HEK293T (cell line): ENCODE data around the gene ATF7.

ENCODE experiments used
- CTCF ChIA-PET: fragments of 350-600 bp; formaldehyde crosslinking; extraction: SDS; loops from one replicate; lab custom pipeline; 2021; ENCODE audit warnings: antibody characterized with exemption, inconsistent platforms; lab: Yijun Ruan, JAX
- POLR2A ChIA-PET: fragments of 350-600 bp; formaldehyde crosslinking; extraction: SDS; loops from one replicate; lab custom pipeline; 2020; ENCODE audit warnings: antibody characterized with exemption, inconsistent platforms; lab: Yijun Ruan, JAX
- DNase-seq: peaks from one replicate; pipeline ENCODE4 v3.0.0; 2012; ENCODE audit warnings: mixed read lengths; ENCODE audit errors: extremely low spot score
- ARNT ChIP-seq: fragments of 450-650 bp; IDR thresholded peaks from 2 replicates; pipeline ENCODE4 v1.6.1; 2017; ENCODE audit warnings: mild to moderate bottlenecking
- BHLHE40 ChIP-seq: fragments of 450-650 bp; IDR thresholded peaks from 2 replicates; pipeline ENCODE4 v1.6.1; 2016; ENCODE audit warnings: mild to moderate bottlenecking, moderate library complexity, borderline replicate concordance
- CTBP1 ChIP-seq: fragments of 450-650 bp; IDR thresholded peaks from 2 replicates; pipeline ENCODE4 v1.6.1; 2016; ENCODE audit warnings: borderline replicate concordance
- ELF4 ChIP-seq: fragments of 450-650 bp; IDR thresholded peaks from 2 replicates; pipeline ENCODE4 v1.6.1; 2017; ENCODE audit warnings: antibody characterized with exemption
- FOXA1 ChIP-seq: fragments of 450-650 bp; IDR thresholded peaks from 2 replicates; pipeline ENCODE4 v1.6.1; 2016; ENCODE audit warnings: mild to moderate bottlenecking
- FOXK2 ChIP-seq: fragments of 450-650 bp; IDR thresholded peaks from 2 replicates; pipeline ENCODE4 v1.6.1; 2016; ENCODE audit warnings: mild to moderate bottlenecking
- FOXM1 ChIP-seq: fragments of 450-650 bp; IDR thresholded peaks from 2 replicates; pipeline ENCODE4 v1.6.1; 2017; ENCODE audit warnings: mild to moderate bottlenecking, borderline replicate concordance
- HDGF ChIP-seq: fragments of 450-650 bp; IDR thresholded peaks from 2 replicates; pipeline ENCODE4 v1.6.1; 2017; ENCODE audit warnings: antibody characterized with exemption, borderline replicate concordance
- L3MBTL2 ChIP-seq: fragments of 450-650 bp; conservative IDR thresholded peaks from 2 replicates; pipeline ENCODE4 v1.6.1; 2016; ENCODE audit warnings: mild to moderate bottlenecking
- LEF1 ChIP-seq: fragments of 450-650 bp; IDR thresholded peaks from 2 replicates; pipeline ENCODE4 v1.6.1; 2017; ENCODE audit warnings: mild to moderate bottlenecking, borderline replicate concordance
- NFRKB ChIP-seq: fragments of 450-650 bp; IDR thresholded peaks from 2 replicates; pipeline ENCODE4 v1.6.1; 2016; ENCODE audit warnings: mild to moderate bottlenecking, moderate library complexity
- SP1 ChIP-seq: fragments of 450-650 bp; IDR thresholded peaks from 2 replicates; pipeline ENCODE4 v1.6.1; 2017
- SUZ12 ChIP-seq: fragments of 450-650 bp; IDR thresholded peaks from 2 replicates; pipeline ENCODE4 v1.6.1; 2016; ENCODE audit warnings: mild to moderate bottlenecking
- TARDBP ChIP-seq: fragments of 450-650 bp; IDR thresholded peaks from 2 replicates; pipeline ENCODE4 v1.6.1; 2016
- ZNF384 ChIP-seq: fragments of 450-650 bp; IDR thresholded peaks from 2 replicates; pipeline ENCODE4 v1.6.1; 2016
- TF ChIP-seq, protein P1 (sequence below): fragments of 450-650 bp; IDR thresholded peaks from 2 replicates; pipeline ENCODE4 v1.6.1; 2016

The ATF7 gene

DNA sequence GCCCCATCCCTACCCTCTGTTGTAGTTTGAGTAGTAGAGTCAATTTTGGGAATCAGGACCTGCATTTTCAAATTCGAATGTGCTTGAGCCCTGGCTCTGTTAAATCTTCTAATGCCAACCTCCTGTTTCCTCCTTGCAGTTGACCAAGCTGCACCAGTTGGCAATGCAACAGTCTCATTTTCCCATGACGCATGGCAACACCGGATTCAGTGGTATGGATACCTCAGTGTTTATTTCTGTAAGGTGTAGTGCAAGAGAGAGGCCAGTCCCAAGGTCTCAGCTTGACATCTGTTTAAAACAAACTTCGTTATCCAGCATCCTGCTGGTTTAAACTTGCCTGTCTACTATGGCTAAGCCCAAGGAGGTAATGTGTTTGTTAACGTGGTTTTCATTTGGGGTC, 159.1 kb downstream of the ATF7 start:
- ChIA-PET POLR2A (no interaction called here), CTCF (no interaction called here)
- no peak for DNase-seq
- TF ChIP-seq SP1, result no peak
- TF ChIP-seq ZNF384, result no peak
- no peak for TF ChIP-seq FOXM1
- TF ChIP-seq ARNT, result no peak
- no peak for TF ChIP-seq FOXA1
- no peak for TF ChIP-seq BHLHE40
- no peak for TF ChIP-seq NFRKB
- no peak for TF ChIP-seq SUZ12
- no peak for TF ChIP-seq TARDBP
- TF ChIP-seq FOXK2, result no peak
- TF ChIP-seq CTBP1, result no peak
- TF ChIP-seq, protein P1, sequence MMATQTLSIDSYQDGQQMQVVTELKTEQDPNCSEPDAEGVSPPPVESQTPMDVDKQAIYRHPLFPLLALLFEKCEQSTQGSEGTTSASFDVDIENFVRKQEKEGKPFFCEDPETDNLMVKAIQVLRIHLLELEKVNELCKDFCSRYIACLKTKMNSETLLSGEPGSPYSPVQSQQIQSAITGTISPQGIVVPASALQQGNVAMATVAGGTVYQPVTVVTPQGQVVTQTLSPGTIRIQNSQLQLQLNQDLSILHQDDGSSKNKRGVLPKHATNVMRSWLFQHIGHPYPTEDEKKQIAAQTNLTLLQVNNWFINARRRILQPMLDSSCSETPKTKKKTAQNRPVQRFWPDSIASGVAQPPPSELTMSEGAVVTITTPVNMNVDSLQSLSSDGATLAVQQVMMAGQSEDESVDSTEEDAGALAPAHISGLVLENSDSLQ, result no peak
- TF ChIP-seq LEF1, result no peak
- TF ChIP-seq L3MBTL2, result no peak
- no peak for TF ChIP-seq ELF4
- TF ChIP-seq HDGF, result no peak

- DNase-seq, result no peak
- TF ChIP-seq NFRKB, result no peak
- TF ChIP-seq HDGF, result no peak
- no peak for TF ChIP-seq L3MBTL2
- TF ChIP-seq, protein P1, result no peak
- no peak for TF ChIP-seq SP1
- TF ChIP-seq LEF1, result no peak
- no peak for TF ChIP-seq ZNF384
- ChIA-PET CTCF (no interaction called here), POLR2A (no interaction called here)
Measured at GRCh38 chr12:53466640-53467039, 159.5 kb downstream of the ATF7 start.

- ChIA-PET POLR2A (interaction anchor here (1.6 kb wide), 1 partner anchor 11 kb away, joined by 5 read pairs; no protein-coding TSS in a partner anchor), CTCF (no interaction called here)
- DNase-seq, result no peak
- TF ChIP-seq ARNT, result no peak
- no peak for TF ChIP-seq SUZ12
- no peak for TF ChIP-seq BHLHE40
- no peak for TF ChIP-seq L3MBTL2
- no peak for TF ChIP-seq ZNF384
- TF ChIP-seq NFRKB, result no peak
- TF ChIP-seq FOXA1, result no peak
- TF ChIP-seq, protein P1, result no peak
- no peak for TF ChIP-seq SP1
- no peak for TF ChIP-seq TARDBP
- no peak for TF ChIP-seq ELF4
- no peak for TF ChIP-seq FOXM1
- no peak for TF ChIP-seq FOXK2
- no peak for TF ChIP-seq HDGF
- TF ChIP-seq LEF1, result no peak
- TF ChIP-seq CTBP1, result no peak
Measured at GRCh38 chr12:53465679-53466078, 160.5 kb downstream of the ATF7 start.

DNA sequence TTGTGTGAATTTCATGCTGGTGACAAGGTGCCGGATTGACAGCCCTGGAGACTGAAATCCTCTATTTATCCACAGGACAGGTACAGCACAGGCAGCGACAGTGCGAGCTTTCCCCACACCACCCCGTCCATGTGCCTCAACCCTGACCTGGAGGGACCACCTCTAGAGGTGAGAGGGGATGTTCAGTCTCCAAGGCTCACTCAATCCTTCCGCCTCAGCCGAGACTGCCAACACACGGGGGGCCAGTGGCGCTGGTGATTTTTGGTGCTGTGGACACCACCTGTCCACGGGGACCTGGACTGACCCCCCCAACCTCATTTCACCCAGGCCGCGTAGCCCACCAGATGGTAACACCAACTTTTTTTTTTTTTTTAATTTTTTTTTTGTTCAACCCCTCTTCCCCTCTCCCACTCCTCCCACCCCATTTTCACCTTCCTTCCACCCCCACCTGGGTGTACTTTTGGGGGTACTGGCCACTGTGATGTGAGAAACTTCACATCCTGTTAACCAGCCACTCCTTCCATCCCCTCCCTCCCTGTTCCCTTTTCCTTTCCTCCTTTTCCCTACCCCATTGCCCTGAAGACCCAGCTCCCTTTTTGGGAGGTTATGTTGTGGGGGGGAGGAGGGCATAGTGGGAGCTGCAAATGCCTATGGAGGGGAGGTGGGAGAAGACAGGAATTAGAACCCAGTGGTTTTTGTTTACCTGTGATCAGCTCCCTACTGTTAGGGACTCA, 161.3 kb downstream of the ATF7 start:
- CTCF ChIA-PET, result no interaction called here
- TF ChIP-seq SP1 (no peak), SUZ12 (no peak), NFRKB (no peak), LEF1 (no peak), HDGF (no peak)
- TF ChIP-seq, protein P1, result no peak
- DNase-seq, result no peak
- POLR2A ChIA-PET, result interaction anchor here (0.8 to 1.6 kb wide), 2 partner anchors 8 to 10 kb away, joined by 3 to 5 read pairs; no protein-coding TSS in a partner anchor

DNA sequence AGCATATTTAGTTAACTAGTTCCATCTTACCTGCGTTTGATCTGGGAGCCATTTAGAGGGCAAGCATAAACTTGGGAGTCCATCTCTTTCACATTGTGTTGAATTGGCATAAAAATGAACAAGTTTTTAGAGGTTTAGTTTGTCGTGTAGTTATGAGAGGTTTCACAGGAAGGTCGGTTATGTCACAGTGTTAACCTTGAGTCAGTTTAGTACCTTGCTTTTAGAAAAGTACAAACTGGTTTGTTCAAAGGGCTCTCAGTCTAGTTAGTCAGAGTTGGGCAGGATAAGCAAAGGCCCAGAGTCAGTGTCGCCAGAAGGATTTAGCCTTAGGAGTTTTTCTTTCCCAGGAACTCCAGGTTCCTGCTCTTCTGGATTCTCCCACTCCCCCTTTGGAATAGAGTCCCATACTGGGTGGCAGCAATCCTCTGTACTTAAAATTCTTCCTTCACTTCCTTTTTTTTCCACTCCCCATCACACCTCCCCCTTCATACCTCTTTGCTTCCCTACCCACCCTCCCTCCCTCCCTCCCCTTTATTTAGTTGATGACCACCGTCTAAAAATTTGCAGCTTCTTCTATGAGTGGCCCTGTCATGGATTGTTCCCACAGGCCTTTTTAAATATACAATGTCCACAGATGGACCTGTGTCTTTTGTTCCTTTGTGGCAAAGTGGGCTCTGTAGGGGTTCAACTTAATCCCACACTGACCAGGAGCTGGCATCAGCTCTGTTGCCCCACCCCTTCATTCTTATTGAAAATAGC, 162.2 kb downstream of the ATF7 start:
- no peak for DNase-seq
- ChIA-PET CTCF (no interaction called here), POLR2A (interaction anchor here (0.8 to 1.6 kb wide), 2 partner anchors 9 kb away, joined by 3 to 5 read pairs; no protein-coding TSS in a partner anchor)
- no peak for TF ChIP-seq LEF1
